GM21619 (cell line): ENCODE measurements around the gene ZNHIT6.
A peak's percentile ranks its signal among the peaks of the same experiment; 100 is the strongest.
"Not testable (repeated sequence)": the region's sequence is repeated elsewhere in the genome, so short reads cannot be mapped to it uniquely, and the experiment has no call there.

Experiments
- ATAC-seq: cut with Tn5 transposase; IDR thresholded peaks from one replicate; pipeline ENCODE4 v1.9.1; 2021; ENCODE audit not compliant: unreplicated experiment

Gene ZNHIT6

GRCh38 chr1:85707990-85708828 is at the start of gene ZNHIT6:
ZNHIT6 (minus strand) TSS chr1:85708433; CDS start chr1:85708284, 149 bp downstream.
- ATAC-seq, result peak; percentile 84

- no peak for ATAC-seq
These were observed 48.6 kb upstream of the ZNHIT6 start for GRCh38 chr1:85756864-85757263.

GRCh38 chr1:85748120-85748519 is 39.9 kb upstream of the ZNHIT6 start:
- no peak for ATAC-seq

GRCh38 chr1:85746777-85747176 is 38.5 kb upstream of the ZNHIT6 start:
- ATAC-seq, result no peak

- no peak for ATAC-seq
These were observed 35.6 kb upstream of the ZNHIT6 start for GRCh38 chr1:85743814-85744213.

- ATAC-seq, result no peak
These were observed 26.7 kb upstream of the ZNHIT6 start for GRCh38 chr1:85734931-85735330.

- no peak for ATAC-seq
These were observed 10.6 kb upstream of the ZNHIT6 start for GRCh38 chr1:85718678-85719340.

- not testable (repeated sequence) for ATAC-seq
These were observed 6.3 kb upstream of the ZNHIT6 start for GRCh38 chr1:85714418-85715114.

GRCh38 chr1:85708829-85709227 is 595 bp upstream of the ZNHIT6 start:
- no peak for ATAC-seq

- ATAC-seq, result peak; percentile 17
These were observed 805 bp downstream of the ZNHIT6 start for GRCh38 chr1:85707267-85707989.

- no peak for ATAC-seq
These were observed 2.3 kb downstream of the ZNHIT6 start for GRCh38 chr1:85705940-85706339.

GRCh38 chr1:85700422-85700821 is 7.8 kb downstream of the ZNHIT6 start:
- no peak for ATAC-seq

GRCh38 chr1:85697895-85698294 is 10.3 kb downstream of the ZNHIT6 start:
- no peak for ATAC-seq

- no peak for ATAC-seq
These were observed 15.4 kb downstream of the ZNHIT6 start for GRCh38 chr1:85692730-85693314.

GRCh38 chr1:85689775-85690404 is 18.3 kb downstream of the ZNHIT6 start:
- ATAC-seq, result no peak

GRCh38 chr1:85683292-85684025 is 24.8 kb downstream of the ZNHIT6 start:
- no peak for ATAC-seq

- ATAC-seq, result no peak
These were observed 27.1 kb downstream of the ZNHIT6 start for GRCh38 chr1:85681087-85681486.

- no peak for ATAC-seq
These were observed 30.0 kb downstream of the ZNHIT6 start for GRCh38 chr1:85678193-85678592.

GRCh38 chr1:85677656-85678055 is 30.6 kb downstream of the ZNHIT6 start:
- ATAC-seq, result no peak
